HG03432 (cell line): ENCODE measurements around the gene CD209.
A peak's percentile ranks its signal among the peaks of the same experiment; 100 is the strongest.

ENCODE experiments used
- ATAC-seq: cut with Tn5 transposase; IDR thresholded peaks from one replicate; pipeline ENCODE4 v1.9.1; 2021; ENCODE audit warnings: mild to moderate bottlenecking, moderate library complexity; ENCODE audit not compliant: unreplicated experiment

CD209 gene

DNA sequence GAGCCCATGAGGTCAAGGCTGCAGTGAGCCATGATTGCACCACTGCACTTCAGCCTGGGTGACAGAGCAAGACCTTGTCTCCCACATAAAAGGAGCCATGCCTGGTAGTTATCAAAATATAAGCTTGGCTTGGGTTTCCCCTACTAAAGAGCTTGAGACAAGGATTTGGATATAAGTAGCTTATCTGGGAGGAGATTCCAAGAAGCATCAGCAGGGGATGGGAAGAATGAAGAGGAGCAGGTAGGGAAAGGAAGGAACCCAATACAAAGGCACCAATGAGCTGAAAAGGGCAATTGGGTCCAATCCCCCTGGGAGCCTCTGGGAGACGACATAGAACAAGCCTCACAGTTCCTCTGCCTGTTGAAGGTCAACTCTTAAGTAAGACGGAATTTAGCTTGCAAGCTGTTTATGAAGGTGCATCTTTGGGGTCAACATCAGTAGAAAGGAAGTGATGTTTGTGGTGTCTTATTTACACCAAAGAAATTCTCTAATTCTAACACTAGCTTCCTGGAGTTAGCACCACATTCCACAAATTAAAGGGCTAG, 8.1 kb downstream of the CD209 start:
- no peak for ATAC-seq

DNA sequence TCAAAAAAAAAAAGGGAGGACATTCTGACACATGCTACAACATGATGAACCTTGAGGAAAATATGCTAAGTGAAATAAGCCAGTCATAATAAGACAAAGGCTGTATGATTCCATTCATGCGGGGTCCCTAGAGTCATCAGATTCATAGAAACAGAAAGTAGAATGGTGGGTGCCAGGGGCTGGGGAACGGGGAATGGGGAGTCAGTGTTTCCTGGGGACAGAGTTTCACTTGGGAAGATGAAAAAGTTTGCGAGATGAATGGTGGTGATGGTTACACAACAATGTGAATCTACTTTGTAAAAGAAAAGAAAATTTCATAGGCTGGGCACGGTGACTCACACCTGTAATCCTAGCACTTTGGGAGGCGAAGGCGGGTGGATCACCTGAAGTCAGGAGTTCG, 9.3 kb downstream of the CD209 start:
- ATAC-seq: no peak

DNA sequence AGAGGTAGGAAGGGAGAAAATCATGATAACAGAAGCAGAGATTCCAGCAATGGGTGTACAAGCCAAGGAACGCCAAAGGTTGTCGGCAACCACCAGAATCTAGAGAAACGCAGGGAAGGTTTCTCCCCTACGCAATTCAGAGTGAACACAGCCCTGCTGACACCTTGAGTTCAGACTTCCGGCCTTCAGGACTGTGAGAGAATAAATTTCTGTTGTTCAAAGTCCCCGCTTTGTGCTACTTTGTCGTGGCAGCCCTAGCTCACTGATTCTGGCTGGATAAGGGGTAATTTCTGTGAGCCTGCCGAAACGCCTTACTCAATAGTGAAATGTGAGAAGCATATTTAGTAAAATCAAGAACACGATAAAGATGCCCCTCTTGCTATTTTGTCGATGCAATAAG, 10.1 kb downstream of the CD209 start:
- ATAC-seq: no peak

DNA sequence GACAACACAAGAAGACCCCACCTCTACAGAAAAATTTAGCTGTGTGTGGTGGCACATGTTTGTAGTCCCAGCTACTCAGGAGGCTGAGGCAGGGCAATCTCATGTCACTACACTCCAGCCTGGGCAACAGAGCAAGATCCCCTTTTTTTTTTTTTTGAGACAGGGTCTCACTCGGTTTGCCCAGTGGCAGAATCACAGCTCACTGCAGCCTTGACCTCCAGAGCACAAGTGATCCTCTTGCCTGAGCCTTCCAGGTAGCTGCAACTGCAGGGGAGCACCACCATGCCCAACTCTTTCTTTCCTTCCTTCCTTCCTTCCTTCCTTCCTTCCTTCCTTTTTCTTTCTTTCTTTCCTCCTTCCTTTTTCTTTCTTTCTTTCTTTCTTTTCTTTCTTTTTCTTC, 11.2 kb downstream of the CD209 start:
- ATAC-seq: no peak

GRCh38 chr19:7734220-7735203, 12.8 kb downstream of the CD209 start:
- no peak for ATAC-seq

DNA sequence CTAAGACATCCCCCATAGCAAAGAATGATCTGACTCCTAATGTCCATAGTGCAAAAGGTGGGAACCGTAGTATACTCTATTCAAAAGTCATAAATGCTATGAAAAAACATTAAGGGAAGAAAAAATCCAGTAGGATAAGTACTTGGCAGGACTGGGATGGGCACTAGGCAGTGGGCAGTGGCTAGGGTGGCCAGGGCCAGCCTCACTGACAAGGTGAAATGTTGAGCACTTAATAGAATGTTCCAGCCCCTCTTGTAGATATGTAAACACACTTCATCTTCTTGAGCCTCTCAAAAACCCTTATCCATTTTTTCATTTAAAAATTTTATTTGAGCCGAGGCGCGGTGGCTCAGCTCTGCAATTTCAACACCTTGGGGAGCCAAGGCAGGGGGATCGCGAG, 14.0 kb downstream of the CD209 start:
- no peak for ATAC-seq

DNA sequence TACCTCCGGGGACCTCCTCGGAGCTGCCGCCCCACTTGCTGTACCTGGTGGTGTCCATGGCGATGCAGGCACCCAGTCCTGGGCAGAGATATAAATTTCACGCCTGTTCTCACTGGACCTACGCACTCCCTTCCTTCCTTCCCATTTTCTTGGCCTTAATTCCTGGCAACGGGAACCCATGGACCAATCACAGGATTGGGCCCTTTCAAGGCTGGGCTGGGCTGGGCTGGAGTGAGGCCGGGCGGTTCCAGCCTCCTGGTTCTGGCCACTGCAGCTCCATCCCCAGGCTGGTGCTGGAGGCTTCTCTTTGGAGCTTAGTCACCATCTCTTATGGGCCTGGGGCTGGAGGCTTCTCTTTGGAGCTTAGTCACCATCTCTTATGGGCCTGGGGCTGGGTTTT, 15.3 kb downstream of the CD209 start, which contains the start of gene CLEC4G:
TSS of gene CLEC4G (minus strand) at position 66 of the 400 bp plus-strand sequence. CDS start at position 58, 8 bp downstream.
- ATAC-seq: no peak

DNA sequence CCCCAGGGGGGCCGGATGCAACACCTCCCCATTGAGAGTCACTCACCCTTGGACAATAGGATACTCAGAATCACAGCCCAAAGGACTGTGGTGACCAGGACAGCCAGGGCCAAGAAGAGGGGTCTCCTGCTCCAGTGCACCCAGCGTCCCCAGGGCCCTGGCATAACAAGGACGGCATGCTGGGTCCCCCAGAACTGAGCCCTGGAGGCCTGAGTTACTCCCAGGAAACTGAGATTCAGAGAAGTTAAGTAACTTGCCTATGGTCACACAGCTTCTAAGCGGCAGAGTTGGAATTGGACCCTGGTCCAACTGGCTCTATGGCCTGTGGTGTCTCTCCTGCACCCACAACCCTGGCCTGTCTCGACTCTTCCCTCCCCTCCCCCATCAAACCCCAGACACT, 15.7 kb downstream of the CD209 start:
- ATAC-seq: no peak

GRCh38 chr19:7731218-7731595, 16.1 kb downstream of the CD209 start:
- no peak for ATAC-seq

GRCh38 chr19:7730286-7731217, 16.8 kb downstream of the CD209 start:
- no peak for ATAC-seq

DNA sequence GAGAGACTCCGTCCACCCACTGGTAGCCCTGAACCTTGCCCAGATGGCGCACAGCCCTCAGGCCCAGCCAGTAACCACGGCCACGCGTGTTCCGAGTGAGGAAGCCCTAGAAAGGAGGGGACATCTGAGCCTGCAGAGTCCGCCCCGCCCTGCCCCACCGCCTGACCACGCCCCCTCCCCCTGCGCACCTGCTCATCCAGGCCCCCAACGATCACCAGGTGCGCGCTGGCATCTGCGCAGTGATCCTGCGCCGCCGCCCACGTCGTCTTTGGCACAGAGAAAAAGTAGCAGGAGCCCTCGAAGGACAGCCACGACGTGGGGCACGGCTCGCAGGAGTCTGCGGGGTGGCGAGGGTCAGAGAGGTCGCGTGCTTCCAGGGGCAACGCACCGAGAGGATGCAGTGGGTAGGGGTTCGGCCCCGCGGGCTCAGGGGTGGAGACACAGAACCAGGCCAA, 17.5 kb downstream of the CD209 start:
- no peak for ATAC-seq

DNA sequence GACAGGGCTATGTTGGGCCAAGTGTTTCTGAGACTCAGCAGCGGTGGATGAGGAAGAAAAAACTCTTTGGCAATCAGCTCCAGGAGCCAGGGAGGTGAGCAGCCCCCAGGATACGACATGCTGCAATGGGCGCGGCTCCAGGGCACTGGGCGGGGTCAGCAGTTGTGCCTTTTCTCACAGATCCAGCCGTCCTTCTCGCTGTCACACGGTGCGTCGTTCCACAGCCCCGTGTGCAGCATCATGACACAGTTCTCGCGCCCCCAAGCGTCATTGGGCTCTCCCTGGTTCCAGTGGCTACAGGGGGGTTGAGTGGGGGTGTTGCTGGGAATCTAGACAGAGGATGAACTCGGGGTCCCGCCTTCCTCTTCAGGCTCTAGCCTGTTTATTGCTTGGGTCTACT, 18.1 kb downstream of the CD209 start:
- no peak for ATAC-seq

DNA sequence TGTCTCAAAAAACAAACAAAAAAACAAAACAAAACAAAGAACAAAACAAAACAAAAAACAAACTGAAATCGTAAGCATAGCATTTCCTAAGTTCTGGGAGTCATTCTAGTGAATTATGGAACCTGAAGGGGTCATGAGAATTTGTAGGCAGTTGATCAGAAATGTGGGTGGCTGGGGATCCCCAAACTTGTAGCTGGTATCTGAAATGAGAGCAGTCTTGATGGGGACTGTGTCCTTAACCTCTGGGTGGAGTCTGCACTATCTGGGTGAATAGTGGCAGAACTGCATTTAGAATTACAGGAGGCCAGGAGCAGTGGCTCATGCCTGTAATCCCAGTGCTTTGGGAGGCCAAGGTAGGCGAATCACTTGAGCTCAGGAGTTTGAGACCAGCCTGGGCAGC, 21.5 kb downstream of the CD209 start:
- no peak for ATAC-seq

GRCh38 chr19:7722231-7722651, 25.1 kb downstream of the CD209 start:
- peak; percentile 55 for ATAC-seq

DNA sequence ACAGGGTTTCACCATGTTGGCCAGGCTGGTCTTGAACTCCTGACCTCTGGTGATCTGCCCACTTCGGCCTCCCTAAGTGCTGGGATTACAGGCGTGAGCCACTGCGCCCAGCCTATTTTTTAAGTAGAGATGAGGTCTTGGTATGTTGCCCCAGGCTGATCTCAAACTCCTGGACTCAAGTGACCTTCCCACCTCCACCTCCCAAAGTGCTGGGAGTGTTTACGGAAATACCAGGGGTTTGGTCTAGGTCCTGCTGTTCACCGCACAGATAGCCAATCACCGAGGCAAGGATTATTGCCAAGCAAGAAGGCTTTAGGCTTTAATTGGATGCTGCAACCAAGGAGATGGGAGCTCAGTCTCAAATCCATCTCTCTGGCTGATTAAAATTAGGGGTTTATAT, 27.0 kb downstream of the CD209 start:
- no peak for ATAC-seq

DNA sequence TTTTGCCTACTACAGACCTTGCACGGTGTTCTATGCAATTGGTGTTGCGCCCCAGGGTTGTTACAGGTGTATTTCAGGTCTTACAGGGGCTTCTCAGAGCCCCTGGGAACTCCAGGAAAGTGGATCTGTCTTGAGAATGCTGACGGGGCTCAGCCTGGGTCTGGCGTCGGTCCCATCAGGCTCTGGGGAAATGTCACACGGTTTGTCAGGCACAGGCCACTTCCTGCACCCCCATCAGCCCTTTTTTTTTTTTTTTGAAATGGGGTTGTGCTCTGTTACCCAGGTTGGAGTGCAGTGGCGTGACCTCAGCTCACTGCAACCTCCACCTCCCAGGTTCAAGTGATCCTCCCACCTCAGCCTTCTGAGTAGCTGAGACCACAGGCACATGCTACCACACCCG, 28.7 kb downstream of the CD209 start:
- ATAC-seq: no peak

- ATAC-seq: no peak
Observed at GRCh38 chr19:7716762-7717161, 30.6 kb downstream of the CD209 start.

GRCh38 chr19:7715671-7716070, 31.7 kb downstream of the CD209 start:
- no peak for ATAC-seq

DNA sequence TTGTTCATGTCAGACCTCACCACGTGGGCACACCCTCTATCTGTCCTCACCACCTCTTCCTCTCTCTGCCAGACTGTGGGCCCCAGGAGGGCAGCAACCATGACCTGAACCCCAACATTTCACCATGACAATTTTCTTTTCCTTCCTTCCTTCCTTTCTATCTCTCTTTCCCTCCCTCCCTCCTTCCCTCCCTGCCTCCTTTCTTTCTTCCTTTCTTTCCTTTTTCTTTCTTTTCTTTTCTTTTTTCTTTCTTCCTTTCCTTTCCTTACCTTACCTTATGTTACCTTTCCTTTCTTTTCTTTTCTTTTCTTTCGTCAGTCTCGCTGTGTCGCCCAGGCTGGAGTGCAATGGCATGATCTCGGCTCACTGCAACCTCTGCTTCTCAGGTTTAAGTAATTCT, 36.7 kb downstream of the CD209 start:
- ATAC-seq: no peak

GRCh38 chr19:7709932-7710460, 37.3 kb downstream of the CD209 start:
- no peak for ATAC-seq

- no peak for ATAC-seq
Observed at GRCh38 chr19:7706955-7707456, 40.3 kb downstream of the CD209 start.
